Effector CD4-positive, alpha-beta T cell (primary cell): ENCODE measurements around the gene SMTN.
A peak's percentile ranks its signal among the peaks of the same experiment; 100 is the strongest.
"Not testable (repeated sequence)": the region's sequence is repeated elsewhere in the genome, so short reads cannot be mapped to it uniquely, and the experiment has no call there.

Source experiments
- DNase-seq: peaks from one replicate; pipeline ENCODE4 v3.0.0-alpha.2; 2020

SMTN gene

DNA sequence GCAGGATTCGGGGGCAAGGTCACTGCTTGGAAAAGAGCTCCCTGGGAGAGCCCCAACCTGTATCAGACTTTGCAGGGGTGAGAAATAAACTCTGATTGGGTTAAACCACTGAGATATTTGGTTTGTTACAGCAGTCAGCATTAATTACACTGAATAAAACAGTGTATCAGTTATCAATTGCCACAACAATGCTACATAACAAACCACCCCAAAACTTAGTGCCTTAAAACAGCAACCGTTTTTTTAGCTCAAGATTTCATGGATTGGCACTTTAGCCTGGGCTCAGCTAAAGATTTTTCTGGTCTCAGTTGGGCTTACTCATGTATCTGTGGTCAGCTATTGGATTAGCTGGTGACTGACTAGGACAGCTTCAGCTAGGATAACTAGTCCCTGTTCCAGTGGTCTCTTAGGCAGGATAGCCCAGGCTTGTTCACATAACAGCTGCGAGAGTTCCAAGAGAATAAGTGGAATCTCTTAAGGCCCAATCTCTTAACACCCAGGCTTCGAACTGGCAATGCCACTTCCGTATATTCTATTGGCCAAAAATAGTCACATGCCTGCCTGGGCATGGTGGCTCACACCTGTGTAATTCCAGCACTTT, 7.5 kb upstream of the SMTN start:
- not testable (repeated sequence) for DNase-seq

DNA sequence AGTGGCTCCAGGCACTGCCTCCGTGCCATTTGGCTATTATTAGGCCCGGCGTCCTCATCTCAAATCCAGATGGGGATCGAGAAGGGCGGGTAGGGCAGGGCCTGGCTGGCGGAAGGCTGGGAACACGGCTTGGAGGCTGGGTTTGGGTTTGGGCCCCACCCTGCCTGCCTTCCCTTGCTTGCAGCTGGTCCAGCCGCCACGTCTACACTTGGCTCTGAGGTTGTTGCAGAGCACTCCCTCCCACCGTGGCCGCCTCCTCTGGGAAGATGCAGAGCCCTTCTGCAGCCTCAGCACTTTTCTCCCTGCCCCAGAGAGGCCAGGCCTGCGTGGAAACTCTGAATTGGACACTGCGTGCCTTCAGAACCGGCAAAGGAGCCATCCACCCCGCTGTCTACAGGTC, 5.2 kb upstream of the SMTN start:
- no peak for DNase-seq

DNA sequence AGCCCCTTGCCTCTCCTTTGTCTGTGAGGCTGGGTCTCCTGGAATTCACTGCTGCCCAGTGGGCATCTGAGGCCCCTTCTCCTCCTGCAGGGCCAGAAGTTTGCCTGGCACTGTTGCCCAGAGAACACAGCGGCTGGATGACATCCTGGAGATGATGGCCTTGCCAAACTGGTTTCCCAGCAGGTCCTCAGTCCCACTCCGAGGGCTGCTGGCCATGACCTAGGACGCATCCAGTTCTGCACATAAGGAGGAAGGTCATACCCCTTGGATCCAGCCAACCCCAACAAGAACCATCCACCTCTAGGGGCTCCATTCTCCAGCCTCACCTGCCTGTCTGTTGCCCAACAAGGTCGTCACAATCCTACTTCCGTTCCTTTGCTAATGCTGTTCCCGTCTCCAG, 3.4 kb upstream of the SMTN start:
- DNase-seq: no peak

DNA sequence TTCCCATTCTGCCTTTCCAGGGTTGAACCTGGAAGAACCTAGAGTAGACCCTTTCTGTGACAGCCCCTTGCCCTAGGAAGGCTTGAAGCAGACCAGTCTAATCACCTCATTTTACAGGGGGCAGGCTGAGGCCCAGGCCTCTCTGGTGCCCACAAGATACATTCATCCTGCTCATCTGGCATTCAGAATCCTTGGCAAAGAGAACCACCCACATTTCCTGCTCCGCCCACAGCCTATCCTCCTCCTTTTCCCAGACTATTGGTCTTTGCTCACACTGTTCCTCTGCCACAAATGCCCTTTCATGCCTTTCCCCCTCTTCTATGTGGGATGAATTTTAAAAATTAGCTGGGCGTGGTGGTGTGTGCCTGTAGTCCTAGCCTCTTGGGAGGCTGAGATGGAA, 2.7 kb upstream of the SMTN start:
- not testable (repeated sequence) for DNase-seq

DNA sequence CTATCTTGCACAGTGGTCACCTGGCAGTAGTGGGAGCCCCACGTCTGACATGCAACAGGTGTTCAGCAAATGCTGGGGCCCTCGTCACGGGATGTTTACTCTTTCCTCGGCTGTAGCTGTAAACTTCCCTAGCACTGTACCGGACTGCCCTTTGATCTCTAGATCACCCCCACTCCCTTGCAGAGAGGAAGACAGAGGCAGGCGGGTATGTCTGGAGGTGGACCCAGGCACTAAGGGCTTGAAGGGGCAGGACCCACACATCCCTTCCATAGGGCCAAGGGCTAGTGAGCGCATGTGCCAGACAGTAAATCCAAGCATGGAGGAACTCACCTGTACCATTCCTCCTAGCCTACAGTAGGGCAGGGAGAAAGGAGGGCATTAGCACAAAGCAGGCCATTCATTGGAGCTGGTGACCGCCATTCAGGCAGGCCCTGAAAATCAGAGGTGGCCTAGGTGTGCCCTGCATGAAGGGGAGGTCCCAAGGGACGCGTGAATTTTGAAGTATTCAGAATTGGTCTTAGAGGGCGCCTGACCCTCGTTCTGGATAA, 1.9 kb upstream of the SMTN start:
- no peak for DNase-seq

DNA sequence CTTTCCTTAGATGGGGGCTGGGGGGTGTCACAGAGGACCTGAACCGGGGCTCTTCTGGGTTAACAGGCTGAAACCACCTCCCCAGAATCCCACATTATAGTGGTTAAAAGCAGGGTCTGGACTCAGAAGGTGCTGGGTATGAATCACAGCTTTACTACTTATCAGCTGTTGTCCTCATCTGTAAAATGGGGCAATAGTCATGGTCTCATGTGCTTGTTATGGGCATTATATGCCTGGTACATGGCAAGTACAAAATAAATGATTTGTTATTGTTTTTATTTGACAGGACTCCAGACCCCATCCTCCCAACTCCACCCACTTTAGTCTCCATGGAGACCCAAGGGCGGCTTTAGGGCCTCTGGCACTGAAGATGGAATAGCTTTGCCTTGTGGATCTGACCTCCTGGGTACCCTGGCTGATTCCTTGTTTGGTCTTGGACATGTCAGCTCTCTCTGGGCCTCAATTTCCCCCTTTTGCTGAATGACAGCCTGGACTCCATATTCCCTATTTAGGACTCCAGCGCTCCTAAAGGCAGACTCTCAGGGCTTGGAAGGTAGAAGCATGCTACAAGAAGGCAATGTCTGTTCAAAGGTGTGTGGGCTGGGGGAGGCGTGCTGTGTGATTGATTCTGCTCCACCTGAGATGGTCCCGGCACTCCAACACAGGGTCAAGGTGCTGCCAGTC, 812 bp upstream of the SMTN start:
- no peak for DNase-seq

DNA sequence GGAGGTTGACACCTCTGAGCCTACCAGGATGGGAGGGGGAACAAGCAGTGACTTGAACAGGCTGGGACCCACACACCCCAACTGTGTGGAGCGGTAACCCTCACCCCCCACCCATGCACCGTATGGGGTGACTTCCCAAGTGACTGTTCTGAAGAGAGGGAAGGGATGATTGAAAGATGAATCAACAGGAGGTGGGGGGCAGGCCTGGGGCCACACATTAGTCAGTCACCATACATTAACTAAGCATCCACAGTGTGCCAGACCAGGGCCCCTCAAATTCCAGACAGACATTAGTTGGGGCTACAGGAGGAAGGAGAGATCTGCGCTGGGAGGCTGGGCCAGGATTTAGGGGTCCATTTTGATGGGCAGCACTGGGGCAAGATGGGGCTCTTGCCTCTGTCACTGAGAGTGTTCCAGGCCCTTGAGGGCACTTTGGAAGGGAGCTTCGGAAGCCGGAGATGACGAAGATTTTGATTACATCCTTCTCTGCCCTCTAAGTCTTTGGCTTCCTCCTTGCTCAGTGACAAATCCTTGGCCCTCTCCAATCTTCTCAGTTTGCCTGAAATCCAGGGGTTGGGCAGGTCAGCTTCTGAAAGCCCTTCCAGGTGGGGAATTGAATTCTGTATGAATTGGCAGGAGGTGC, 966 bp downstream of the SMTN start:
- no peak for DNase-seq

DNA sequence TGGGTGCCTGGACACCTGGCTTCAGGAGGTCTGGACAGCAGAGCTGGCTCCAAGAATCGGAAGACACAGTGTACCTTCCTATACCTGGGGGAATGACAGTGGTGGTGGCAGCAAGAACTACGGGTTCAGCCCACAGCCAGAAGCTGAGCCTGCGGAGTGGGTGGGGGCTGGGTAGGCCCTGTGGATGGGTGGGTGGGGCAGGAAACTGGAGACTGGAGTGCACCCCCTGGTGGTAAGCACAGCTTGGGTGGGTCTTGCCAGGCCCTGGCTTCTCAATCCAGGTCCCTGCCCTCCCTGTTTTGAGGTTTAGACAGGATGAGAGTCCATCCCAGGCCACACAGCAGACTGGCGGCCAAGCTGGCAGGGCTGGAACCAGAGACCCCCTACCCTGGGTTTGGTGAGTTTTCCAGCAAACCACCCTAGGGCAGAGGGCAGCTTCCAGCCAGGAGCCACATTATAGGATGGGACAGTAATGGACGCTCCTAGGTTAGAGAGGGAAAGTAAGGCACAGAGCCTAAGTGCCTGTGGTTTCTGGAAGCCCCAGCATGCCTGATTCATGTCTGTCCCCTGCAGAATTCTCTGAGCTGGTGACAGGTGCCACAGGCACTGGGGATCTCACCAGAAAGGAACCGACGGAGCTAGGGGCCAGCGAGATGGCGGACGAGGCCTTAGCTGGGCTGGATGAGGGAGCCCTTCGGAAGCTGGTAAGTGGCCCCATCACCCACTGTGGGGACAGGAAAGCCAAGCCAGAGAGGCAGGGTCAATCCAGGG, 1.7 kb downstream of the SMTN start:
- DNase-seq: peak; percentile 23

DNA sequence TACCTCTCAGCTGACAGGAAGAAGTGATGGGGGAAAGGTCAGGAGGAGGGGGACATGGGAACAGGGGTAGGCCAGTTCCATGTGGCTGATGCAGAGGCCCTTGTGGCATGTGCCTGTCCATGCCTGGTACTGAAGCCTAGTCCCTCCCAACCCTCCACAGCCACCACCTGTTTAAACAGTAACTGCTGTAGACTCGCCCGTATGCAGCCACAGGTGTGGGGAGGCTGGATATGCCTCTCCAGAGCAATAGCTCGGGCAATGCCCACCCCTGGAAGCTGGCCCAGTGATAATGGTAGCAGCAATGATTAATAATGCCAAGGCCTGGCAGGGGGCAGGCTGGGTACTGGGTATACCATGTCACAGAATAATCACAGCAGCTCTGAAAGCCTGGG, 2.3 kb downstream of the SMTN start:
- no peak for DNase-seq

DNA sequence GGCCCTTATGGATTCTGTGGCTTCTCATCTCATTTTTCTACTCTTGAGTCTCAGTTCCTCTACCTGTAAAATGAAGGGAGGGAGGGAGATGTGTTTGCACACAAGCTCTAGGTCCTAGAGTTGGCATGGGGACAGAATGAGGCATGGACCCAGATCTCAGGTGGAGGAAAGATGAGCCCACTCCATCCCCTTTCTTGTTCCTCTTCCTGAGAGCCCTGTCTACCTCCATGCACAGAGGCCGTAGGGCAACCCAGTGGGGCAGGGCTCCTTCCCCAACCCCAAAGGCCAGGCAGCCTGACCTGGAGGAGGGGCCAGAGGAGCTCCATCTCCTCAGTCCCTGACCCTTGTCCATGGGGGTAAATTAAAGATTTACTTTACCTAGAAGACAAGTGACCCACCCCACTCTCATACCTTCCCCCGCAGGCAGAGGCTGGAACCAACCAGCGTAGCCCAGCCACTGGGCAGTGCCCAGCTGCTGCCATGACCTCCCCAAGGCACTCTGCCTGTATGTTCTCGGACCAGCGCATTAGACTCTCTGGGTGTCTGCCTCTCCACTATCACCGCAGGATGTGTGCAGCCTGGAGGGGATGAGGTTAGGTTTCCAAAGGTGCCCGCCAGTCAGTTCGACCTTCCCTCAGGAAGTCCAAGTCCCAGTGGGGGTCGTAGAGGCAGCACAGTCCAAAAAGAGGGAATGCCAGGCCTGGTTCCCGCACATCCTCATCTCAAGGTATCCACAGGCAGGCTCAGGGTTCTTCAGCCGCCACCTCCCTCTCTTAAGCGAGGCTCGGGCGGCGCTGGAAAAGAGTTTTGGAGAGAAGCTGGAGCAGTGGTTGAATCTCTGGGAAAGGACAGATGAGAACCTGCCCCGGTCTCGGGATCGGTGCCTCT, 3.0 kb downstream of the SMTN start:
- DNase-seq: no peak

DNA sequence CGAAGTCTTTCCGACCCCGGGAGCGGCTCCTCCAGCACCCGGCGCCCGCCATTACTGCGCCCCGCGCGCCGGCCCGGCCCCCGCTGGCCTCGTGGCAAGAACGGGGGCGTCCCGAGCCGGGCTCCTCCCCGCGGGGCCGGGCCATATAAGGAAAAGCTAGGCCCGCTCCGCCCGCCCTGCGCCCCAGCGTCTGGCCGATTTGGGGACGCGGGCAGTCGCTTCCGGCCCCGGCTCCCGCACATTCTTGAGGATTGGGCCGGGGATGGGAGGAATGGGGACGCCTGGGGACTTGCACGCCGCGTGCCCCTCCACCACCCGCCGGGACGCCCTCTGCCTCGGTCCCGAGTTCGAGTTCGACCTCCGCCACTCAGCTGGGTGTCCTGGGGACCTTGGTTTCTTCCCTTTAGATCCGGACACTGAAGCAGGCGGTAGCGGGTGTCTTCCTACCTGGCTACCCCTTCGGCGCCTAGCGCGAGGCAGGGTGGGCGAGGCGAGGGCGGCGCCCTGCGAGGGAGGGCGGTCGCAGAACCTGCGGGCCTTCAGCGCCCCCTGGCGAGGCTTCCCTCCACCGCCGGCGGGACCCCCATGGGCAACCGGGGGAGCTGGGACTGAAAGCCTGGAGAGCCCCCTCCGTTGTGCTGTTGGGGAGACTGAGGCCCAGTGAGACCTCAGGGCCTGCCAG, 3.8 kb downstream of the SMTN start:
- peak; percentile 81 for DNase-seq

DNA sequence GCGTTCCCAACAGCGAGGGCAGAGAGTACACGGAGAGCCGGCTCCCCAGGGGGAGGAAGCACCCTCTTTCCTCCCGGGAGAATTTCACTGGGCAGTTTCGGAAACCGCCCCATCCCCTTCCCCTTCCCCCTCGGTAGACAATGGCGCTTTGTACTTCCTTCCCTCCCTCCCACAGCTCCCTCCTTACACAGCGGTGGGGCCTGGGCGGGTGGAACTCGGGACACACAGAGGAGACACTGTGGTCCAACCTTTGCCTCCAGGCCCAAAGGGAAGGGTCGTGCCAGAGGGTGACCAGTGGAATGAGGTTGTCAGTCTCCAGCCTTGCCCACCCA, 4.3 kb downstream of the SMTN start:
- no peak for DNase-seq

DNA sequence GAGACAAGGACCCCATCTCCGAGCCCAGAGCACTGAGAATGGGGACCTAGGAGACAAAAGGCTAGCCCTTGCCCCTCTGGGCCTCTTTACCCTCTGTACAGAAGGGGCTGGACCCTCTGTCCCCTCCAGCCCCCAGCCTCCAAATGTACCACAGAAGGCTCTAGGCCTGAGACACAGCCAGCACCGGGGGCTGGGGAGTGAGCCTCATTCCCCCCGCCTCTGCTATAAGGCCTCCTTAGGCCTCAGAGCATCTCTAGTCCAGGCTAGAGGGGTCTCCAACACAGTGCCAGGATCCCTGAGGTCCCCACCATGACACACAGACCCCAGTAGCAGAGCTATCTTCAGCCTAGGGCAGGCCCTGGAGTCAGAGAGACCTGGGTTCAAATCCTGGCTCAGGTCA, 4.8 kb downstream of the SMTN start:
- no peak for DNase-seq

DNA sequence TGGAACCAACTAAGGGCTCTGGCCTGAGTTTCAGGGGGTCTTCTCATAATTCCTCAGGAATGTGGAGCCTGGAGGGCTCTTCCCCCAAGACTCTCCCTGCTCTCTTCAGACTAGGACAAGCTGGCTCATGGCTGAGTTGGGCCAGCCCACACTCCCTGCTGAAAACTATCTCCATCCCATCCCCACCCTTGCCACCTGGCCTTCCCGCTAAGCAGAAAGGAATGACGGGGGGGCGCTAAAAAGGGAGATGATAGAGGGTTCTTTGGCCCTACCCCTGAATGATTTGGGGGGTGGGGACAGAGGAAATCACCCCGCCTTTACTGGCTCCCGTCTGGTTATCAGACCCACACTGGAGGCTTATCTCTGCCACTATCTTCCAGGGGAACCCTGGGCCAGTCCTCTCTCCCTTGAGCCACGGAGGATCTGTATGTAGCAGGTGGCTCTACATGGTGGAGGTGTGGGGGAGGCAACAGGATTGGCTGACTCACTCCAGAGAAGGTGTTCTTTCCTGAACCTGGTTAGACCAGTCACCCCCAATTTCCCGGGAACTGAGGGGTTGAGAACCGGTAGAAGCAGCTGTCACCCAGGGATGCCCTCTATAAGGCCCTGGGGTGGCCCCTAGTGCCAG, 5.7 kb downstream of the SMTN start:
- no peak for DNase-seq

DNA sequence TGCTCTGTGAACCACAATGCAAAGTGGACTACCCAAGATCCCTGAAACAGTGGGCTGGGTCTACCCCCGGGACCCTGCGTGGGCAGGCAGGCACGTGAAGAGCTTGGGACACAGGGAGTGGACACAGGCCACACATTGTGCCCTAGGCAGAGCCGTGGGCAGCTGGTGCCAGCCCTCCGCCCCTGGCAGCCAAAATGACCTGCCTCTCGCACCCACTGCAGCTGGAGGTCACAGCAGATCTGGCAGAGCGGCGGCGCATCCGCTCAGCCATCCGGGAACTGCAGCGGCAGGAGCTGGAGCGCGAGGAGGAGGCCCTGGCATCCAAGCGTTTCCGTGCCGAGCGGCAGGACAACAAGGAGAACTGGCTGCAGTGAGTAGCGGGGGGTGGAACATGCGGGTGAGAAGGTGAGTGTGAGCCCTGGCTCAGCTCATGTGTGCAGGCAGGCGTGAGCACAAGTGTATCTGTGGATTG, 6.7 kb downstream of the SMTN start:
- no peak for DNase-seq

DNA sequence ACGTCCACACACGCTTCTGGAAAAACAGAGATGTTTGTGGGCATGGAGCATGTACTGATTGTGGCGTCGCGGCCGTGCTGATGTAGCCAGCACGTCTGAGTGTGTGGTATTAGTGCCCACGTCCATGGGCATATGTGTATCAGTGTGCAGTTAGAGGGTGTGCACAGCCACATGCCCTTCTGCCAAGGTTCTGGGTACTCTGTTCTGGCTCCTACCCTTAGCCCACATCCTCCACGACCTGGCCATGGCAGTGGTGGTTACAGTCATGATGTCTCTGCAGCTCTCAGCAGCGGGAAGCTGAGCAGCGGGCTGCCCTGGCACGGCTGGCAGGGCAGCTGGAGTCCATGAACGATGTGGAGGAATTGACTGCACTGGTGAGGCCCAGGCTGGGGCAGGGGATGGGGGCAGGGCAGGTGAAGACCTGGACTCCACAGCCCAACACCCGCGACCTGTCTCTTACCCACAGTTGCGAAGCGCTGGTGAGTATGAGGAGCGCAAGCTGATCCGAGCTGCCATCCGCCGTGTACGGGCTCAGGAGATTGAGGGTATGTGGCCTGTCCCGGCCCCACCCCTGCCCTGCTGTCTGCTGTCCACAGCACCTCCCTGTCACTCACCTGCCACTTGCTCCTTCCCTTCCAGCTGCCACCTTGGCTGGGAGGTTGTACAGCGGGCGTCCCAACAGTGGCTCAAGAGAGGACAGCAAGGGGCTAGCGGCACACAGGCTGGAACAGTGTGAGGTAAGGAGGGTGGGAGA, 7.3 kb downstream of the SMTN start:
- no peak for DNase-seq

DNA sequence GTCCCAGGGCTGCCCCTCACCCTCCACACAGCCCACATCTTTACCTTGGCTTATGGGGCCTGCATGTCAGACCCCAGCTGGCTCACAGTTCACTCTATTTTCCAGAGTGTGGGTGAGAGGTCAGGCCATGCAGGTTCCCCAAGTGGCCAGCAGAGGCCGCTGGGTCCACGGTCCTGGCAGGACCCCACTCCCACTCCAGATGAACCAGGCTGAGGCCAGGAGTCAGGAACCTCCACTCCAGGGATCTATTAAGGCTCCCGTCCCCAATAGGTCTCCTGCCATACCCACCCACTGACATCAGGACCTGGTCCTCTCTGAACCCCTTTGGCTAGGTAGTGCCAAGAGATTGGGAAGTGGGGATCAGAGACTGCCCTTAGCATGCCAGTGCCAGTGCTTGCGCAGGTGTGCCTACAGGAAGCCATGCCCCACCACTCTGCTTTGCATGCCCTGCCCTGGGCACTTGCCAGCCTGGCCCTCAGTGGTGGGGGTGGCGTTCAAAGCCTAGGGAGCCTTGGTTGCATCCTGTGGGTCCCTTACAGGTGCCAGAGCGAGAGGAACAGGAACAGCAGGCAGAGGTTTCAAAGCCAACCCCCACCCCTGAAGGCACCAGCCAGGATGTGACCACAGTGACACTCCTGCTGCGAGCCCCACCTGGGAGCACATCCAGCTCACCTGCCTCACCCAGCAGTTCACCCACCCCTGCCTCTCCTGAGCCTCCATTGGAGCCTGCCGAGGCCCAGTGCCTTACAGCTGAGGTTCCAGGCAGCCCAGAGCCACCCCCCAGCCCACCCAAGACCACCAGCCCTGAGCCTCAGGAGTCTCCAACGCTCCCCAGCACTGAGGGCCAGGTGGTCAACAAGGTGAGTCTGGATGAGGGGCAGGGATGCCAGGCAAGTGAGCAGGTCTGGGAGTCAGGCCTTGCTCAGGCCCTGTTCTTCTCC, 8.3 kb downstream of the SMTN start:
- DNase-seq: peak; percentile 20

DNA sequence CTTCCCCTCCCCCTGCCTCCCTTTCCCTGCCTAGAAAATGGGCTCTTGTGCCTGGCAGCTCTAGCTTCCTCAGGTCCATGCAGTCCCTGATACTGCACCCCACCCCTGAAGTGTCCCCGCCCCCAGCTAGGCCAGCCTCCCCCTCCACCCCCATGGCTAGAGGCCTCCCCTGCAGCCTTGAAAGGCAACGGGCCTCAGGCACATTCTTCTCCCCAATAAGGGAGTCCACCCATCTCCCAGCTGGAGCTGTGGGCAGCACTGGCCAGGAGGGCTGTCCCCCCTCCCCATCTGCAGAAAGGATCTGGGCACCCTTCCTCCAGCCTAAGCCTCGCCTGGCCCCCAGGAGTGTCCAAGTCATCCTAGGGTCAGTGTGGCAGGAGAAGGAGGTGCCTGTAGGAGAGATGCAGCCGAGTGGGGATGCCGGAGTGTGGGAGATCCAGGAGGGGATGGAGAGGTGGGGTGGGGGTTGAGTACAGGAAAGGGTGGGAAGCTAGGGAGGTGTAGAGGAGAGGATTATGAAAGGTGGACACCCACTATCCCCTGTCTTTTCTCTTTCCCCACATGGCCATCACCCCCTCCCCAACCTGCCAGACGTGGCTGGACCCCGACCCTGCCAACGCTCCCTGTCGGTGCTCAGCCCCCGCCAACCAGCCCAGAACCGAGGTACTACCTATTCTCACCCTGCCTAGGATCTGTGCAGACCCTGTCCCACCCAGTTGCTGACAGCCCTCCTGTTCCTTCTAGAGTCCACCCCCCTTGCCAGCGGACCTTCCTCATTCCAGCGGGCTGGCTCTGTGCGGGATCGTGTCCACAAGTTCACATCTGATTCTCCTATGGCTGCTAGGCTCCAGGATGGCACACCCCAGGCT, 9.3 kb downstream of the SMTN start:
- DNase-seq: no peak
